K562 (cell line): ENCODE measurements around the gene PIK3C2G. TPM values are rescaled to one million over a fixed set of nuclear protein-coding genes. Genes with fewer than 3 reads are reported as not detected.

Experiments
- ATAC-seq: fragments of 200-7000 bp; cut with Tn5 transposase; 3 replicates; pipeline ENCODE4 v1.9.1; 2020; ENCODE audit warnings: moderate library complexity
- BruUV-seq: library from RNA; stranded (reverse); fragments of 400-500 nt; replicated peaks from 2 replicates; lab custom pipeline; 2021; lab: Mats Ljungman, UMichigan
- CTCF ChIA-PET: fragments of 300-600 bp; formaldehyde crosslinking; extraction: SDS; loops from one replicate; lab custom pipeline; 2021; ENCODE audit warnings: low intra/inter-chr PET ratio; lab: Yijun Ruan, JAX
- POLR2A ChIA-PET: fragments of 300-600, 350-650 bp; sonication (Branson Sonifier 250); formaldehyde crosslinking; extraction: SDS; loops from one replicate; lab custom pipeline; 2021; ENCODE audit warnings: antibody characterized with exemption, inconsistent platforms; lab: Yijun Ruan, JAX
- DNase-seq, 4 experiments: peaks; one replicate each; pipeline versions ENCODE4 v3.0.0 to v3.0.0-alpha.2; 2011 to 2018; ENCODE audit warnings: low spot score in 3 of 4, mixed read lengths in 3 of 4; ENCODE audit errors: extremely low read depth in 1 of 4
- FAIRE-seq: peaks from 2 replicates; lab custom pipeline; 2011; peaks lifted over from hg19 to GRCh38; lab: Jason Lieb, UNC
- H2AFZ ChIP-seq: 2 replicates; pipeline ENCODE4 v1.6.0; 2011; ENCODE audit warnings: low read depth, low read length, control low read depth, inconsistent platforms
- H3K27ac ChIP-seq: fragments of 200-600 bp; 3 replicates; pipeline ENCODE4 v1.8.0; 2011; ENCODE audit warnings: low read depth, mild to moderate bottlenecking, control low read depth, inconsistent platforms, low read length, moderate library complexity, mixed read lengths; ENCODE audit errors: extremely low read depth
- H3K27me3 ChIP-seq, 2 experiments: fragments of 300-600 bp in 1 of 2; 2 replicates in 1 of 2; 3 replicates in 1 of 2; pipeline versions ENCODE4 v1.6.0 to v1.8.0; 2011; ENCODE audit warnings: inconsistent platforms in 2 of 2, low read length in 2 of 2, mild to moderate bottlenecking in 1 of 2, mixed read lengths in 1 of 2, moderate library complexity in 1 of 2; ENCODE audit not compliant: control insufficient read depth in 2 of 2, insufficient read depth in 2 of 2
- H3K36me3 ChIP-seq: fragments of 300-600 bp; 3 replicates; pipeline ENCODE4 v1.8.0; 2011; ENCODE audit warnings: mild to moderate bottlenecking, low read length, inconsistent platforms; ENCODE audit not compliant: control insufficient read depth, insufficient read depth
- H3K4me1 ChIP-seq, 2 experiments: fragments of 200-600 bp in 1 of 2; replicated peaks in 1 of 2; 2 replicates in 1 of 2; 3 replicates in 1 of 2; pipeline versions ENCODE4 v1.5.1 to v1.8.0; 2011; ENCODE audit warnings: inconsistent platforms in 2 of 2, low read length in 2 of 2, mild to moderate bottlenecking in 1 of 2, mixed read lengths in 1 of 2, moderate library complexity in 1 of 2; ENCODE audit not compliant: control insufficient read depth in 2 of 2, insufficient read depth in 2 of 2
- H3K4me2 ChIP-seq: 2 replicates; pipeline ENCODE4 v1.6.1; 2011; ENCODE audit warnings: low read length, control low read depth, inconsistent platforms, mixed read lengths; ENCODE audit not compliant: insufficient read depth
- H3K4me3 ChIP-seq: fragments of 200-600 bp; sonication (generic), shearing (Covaris generic); 2 replicates; pipeline ENCODE4 v1.5.1; 2016; ENCODE audit warnings: control low read depth, inconsistent platforms
- H3K79me2 ChIP-seq: fragments of 200-600 bp; 3 replicates; pipeline ENCODE4 v1.8.0; 2011; ENCODE audit warnings: low read length, inconsistent platforms; ENCODE audit not compliant: control insufficient read depth, insufficient read depth
- H3K9ac ChIP-seq, 2 experiments: 2 replicates each; pipeline versions ENCODE4 v1.6.0 to v1.6.1; 2011; ENCODE audit warnings: low read depth in 2 of 2, low read length in 2 of 2, control low read depth in 1 of 2, inconsistent platforms in 1 of 2, mild to moderate bottlenecking in 1 of 2, mixed read lengths in 1 of 2; ENCODE audit not compliant: insufficient read depth in 1 of 2
- H3K9me1 ChIP-seq: one replicate; pipeline ENCODE4 v1.6.0; 2011; ENCODE audit warnings: inconsistent platforms, mild to moderate bottlenecking, low read length, moderate library complexity; ENCODE audit not compliant: control insufficient read depth, insufficient read depth
- H3K9me3 ChIP-seq: replicated peaks from 2 replicates; pipeline ENCODE4 v1.5.1; 2011; ENCODE audit warnings: low read depth, low read length, inconsistent platforms; ENCODE audit not compliant: control insufficient read depth, insufficient read depth
- H4K20me1 ChIP-seq: replicated peaks from 2 replicates; pipeline ENCODE4 v1.6.1; 2011; ENCODE audit warnings: low read length, inconsistent platforms, mixed read lengths; ENCODE audit not compliant: control insufficient read depth, insufficient read depth
- BRF1 ChIP-seq: IDR thresholded peaks from 3 replicates; pipeline ENCODE4 v1.6.1; 2011; ENCODE audit warnings: borderline replicate concordance, mild to moderate bottlenecking; ENCODE audit not compliant: insufficient read length; ENCODE audit errors: extremely low read depth
- HMGN3 ChIP-seq: IDR thresholded peaks from 2 replicates; pipeline ENCODE4 v1.6.1; 2011; ENCODE audit warnings: borderline replicate concordance, low read depth, mild to moderate bottlenecking, mixed read lengths, low read length; ENCODE audit not compliant: insufficient read length; ENCODE audit errors: extremely low read depth
- MCM7 ChIP-seq, 2 experiments: fragments of 450-650 bp; IDR thresholded peaks; 2 replicates each; pipeline ENCODE4 v1.6.1; 2016 to 2018
- SMARCB1 ChIP-seq: IDR thresholded peaks from 2 replicates; pipeline ENCODE4 v1.6.1; 2011; ENCODE audit warnings: improper control_type of control experiment, low read depth; ENCODE audit not compliant: insufficient read length
- ZFP91 ChIP-seq: sonication (generic); formaldehyde crosslinking; IDR thresholded peaks from 2 replicates; pipeline ENCODE4 v1.8.0; 2022; ENCODE audit warnings: mild to moderate bottlenecking, missing genetic modification reagents
- WGBS: fragments of 100-300 bp; shearing (Covaris generic); methylation state at CpG from one replicate; pipeline ENCODE4 v1.1.6; 2016; ENCODE audit warnings: low coverage, mixed read lengths; ENCODE audit not compliant: insufficient coverage; ENCODE audit errors: missing lambda C conversion rate; 5-methylcytosine and 5-hydroxymethylcytosine counted together
- in situ Hi-C: fragments of 300-500 bp; cut with MboI; formaldehyde crosslinking; loops from 4 replicates; pipeline ENCODE4 v1.15.0; 2018; ENCODE audit warnings: inconsistent platforms, mixed read lengths
- intact Hi-C: fragments of 100-400 bp; cut with micrococcal nuclease; formaldehyde crosslinking; loops from 2 replicates; pipeline ENCODE4 v1.14.2; 2022
- polyA plus RNA-seq, 8 experiments: library from polyadenylated mRNA; depleted of rRNA in 4 of 8; stranded (reverse) in 5 of 8; unstranded in 3 of 8; fragments of >200 nt; fragmentation: Nextera tagmentation in 2 of 8; fragmentation: Illumina TruSeq in 1 of 8; extraction: Ambion mirVana in 2 of 8; extraction: Trizol in 1 of 8; gene quantifications; 2 replicates each; pipeline versions ENCODE4 v1.2.1 to v1.2.3, GENCODE V29; 2011 to 2014; ENCODE audit warnings: inconsistent platforms in 1 of 8, missing spikeins in 1 of 8
- total RNA-seq, 7 experiments: library from RNA; depleted of rRNA in 6 of 7; stranded (reverse); fragments of >200 nt in 6 of 7; fragmentation: Illumina TruSeq in 2 of 7; extraction: Trizol in 2 of 7; gene quantifications; 2 replicates each; pipeline versions ENCODE4 v1.2.1 to v1.2.3, GENCODE V29; 2011 to 2021; ENCODE audit warnings: low replicate concordance in 1 of 7

PIK3C2G gene
- total and polyA plus RNA-seq, 9 of the 15 experiments (the other 6 are each of a cell fraction or from before 2014, with no cell fraction given) = not detected

- TF ChIP-seq ZFP91 = no peak
- no peak for TF ChIP-seq BRF1
- no peak for TF ChIP-seq MCM7 (IDR thresholded peaks at IDR 0.05)
Observed at GRCh38 chr12:18261906-18262305, 588 bp downstream of the PIK3C2G start (continued).

GRCh38 chr12:18262514-18262913 is 1.2 kb downstream of the PIK3C2G start:
- DNase-seq (no peak), FAIRE-seq (no peak), ATAC-seq (no peak)
- in situ Hi-C loops (no loop called here), intact Hi-C loops (no loop called here)
- Histone ChIP-seq H3K27me3 (no peaks in the 10 kb centered on the region), H3K79me2 (no peaks in the 10 kb centered on the region), H3K9me3 (no peaks in the 10 kb centered on the region), H3K4me1 (no peaks in the 10 kb centered on the region), H3K36me3 (no peaks in the 10 kb centered on the region), H3K4me3 (no peak overlapping the region), H3K9me1 (no peaks in the 10 kb centered on the region), H3K27ac (no peak overlapping the region), H3K9ac (no peak overlapping the region), H2AFZ (no peak overlapping the region), H4K20me1 (no peaks in the 10 kb centered on the region), H3K4me2 (no peak overlapping the region)
- 6% methylated on average over 2 of the region's 2 CpGs for WGBS
- TF ChIP-seq SMARCB1 (no peak), HMGN3 (no peak)
- ChIA-PET POLR2A (no interaction called here), CTCF (no interaction called here)
- BruUV-seq = no TSS peak
